ENCODE data around the gene DTL.

- TF ChIP-seq NFE2 (CRISPR knock-in tag; IDR thresholded peaks at IDR 0.05) (no peak), ZNF292 (CRISPR knock-in tag; IDR thresholded peaks at IDR 0.05; ENCODE audit: borderline replicate concordance, low read depth) (no peak), CTCF (CRISPR knock-in tag; IDR thresholded peaks at IDR 0.05) (no peak), POLR2AphosphoS5 (IDR thresholded peaks at IDR 0.05; ENCODE audit: low read depth, low read length) (no peak), ZNF776 (CRISPR knock-in tag; IDR thresholded peaks at IDR 0.05) (no peak), ZNF281 (CRISPR knock-in tag; IDR thresholded peaks at IDR 0.05; ENCODE audit: borderline replicate concordance) (no peak), STAT5B (CRISPR knock-in tag; IDR thresholded peaks at IDR 0.05) (no peak), JUND (CRISPR knock-in tag; IDR thresholded peaks at IDR 0.05) (no peak), SUZ12 (IDR thresholded peaks at IDR 0.05; ENCODE audit: low read depth, low read length) (no peak), NCOA1 (CRISPR knock-in tag; IDR thresholded peaks at IDR 0.05) (no peak), TAF1 (CRISPR knock-in tag; IDR thresholded peaks at IDR 0.05) (no peak)
Measured at GRCh38 chr1:212141404-212141803, 105.9 kb downstream of the DTL start.

Data from HepG2 (cell line).